GM23338 (cell line): Measurements from ENCODE around the gene FAM219A.

Source experiments
- CREB1 ChIP-seq: fragments of 250-450 bp; sonication (Bioruptor Pico); IDR thresholded peaks from 2 replicates; pipeline ENCODE4 v1.5.0; 2020; ENCODE audit warnings: low read depth, mild to moderate bottlenecking, moderate library complexity
- CTCF ChIP-seq, 2 experiments: fragments of 200-600 bp in 1 of 2; sonication (generic) in 1 of 2; conservative IDR thresholded peaks; 2 replicates each; pipeline versions ENCODE4 v1.5.1 to v1.6.1; 2016 to 2017; ENCODE audit warnings: antibody characterized with exemption in 2 of 2, low read depth in 2 of 2, mild to moderate bottlenecking in 2 of 2, moderate library complexity in 1 of 2
- ETS1 ChIP-seq: IDR thresholded peaks from 2 replicates; pipeline ENCODE4 v1.6.1; 2016; ENCODE audit warnings: antibody characterized with exemption
- EZH2 ChIP-seq: fragments of 200-600 bp; sonication (generic); IDR thresholded peaks from one replicate; pipeline ENCODE4 v1.8.0; 2017; ENCODE audit warnings: antibody characterized with exemption, mild to moderate bottlenecking, low read depth; ENCODE audit not compliant: unreplicated experiment
- EZH2phosphoT487 ChIP-seq: fragments of 200-600 bp; sonication (generic); IDR thresholded peaks from one replicate; pipeline ENCODE4 v1.8.1; 2018; ENCODE audit warnings: antibody characterized with exemption; ENCODE audit not compliant: unreplicated experiment
- JUNB ChIP-seq: IDR thresholded peaks from one replicate; pipeline ENCODE4 v1.6.1; 2016; ENCODE audit warnings: antibody characterized with exemption; ENCODE audit not compliant: unreplicated experiment
- NANOG ChIP-seq: IDR thresholded peaks from 2 replicates; pipeline ENCODE4 v1.6.1; 2016; ENCODE audit warnings: antibody characterized with exemption, borderline replicate concordance
- POLR2AphosphoS5 ChIP-seq: IDR thresholded peaks from 2 replicates; pipeline ENCODE4 v1.6.1; 2016; ENCODE audit warnings: antibody characterized with exemption, low read depth
- REST ChIP-seq: IDR thresholded peaks from one replicate; pipeline ENCODE4 v1.6.1; 2018; ENCODE audit warnings: antibody characterized with exemption; ENCODE audit not compliant: unreplicated experiment
- STAT1 ChIP-seq: IDR thresholded peaks from one replicate; pipeline ENCODE4 v1.6.1; 2016; ENCODE audit warnings: antibody characterized with exemption; ENCODE audit not compliant: unreplicated experiment
- ZNF114 ChIP-seq: fragments of 250-450 bp; sonication (Bioruptor Pico); IDR thresholded peaks from 2 replicates; pipeline ENCODE4 v1.5.0; 2020; ENCODE audit warnings: mild to moderate bottlenecking, moderate library complexity
- ZNF331 ChIP-seq: fragments of 250-450 bp; sonication (Bioruptor Pico); IDR thresholded peaks from 2 replicates; pipeline ENCODE4 v1.5.0; 2020; ENCODE audit warnings: low read depth, mild to moderate bottlenecking, moderate library complexity
- ZNF462 ChIP-seq: fragments of 250-450 bp; sonication (Bioruptor Pico); IDR thresholded peaks from 2 replicates; pipeline ENCODE4 v1.5.0; 2020; ENCODE audit warnings: mild to moderate bottlenecking, moderate library complexity

GRCh38 chr9:34383904-34384303 is 74.5 kb downstream of the FAM219A start:
- TF ChIP-seq CTCF (conservative IDR thresholded peaks at IDR 0.05; ENCODE audit: low read depth in 2 of 2) (no peak), CREB1 (CRISPR knock-in tag) (no peak), REST (no peak), STAT1 (no peak), ETS1 (no peak), NANOG (no peak), POLR2AphosphoS5 (no peak), JUNB (no peak), EZH2 (no peak), EZH2phosphoT487 (no peak), ZNF114 (no peak), ZNF331 (CRISPR knock-in tag) (no peak), ZNF462 (CRISPR knock-in tag) (no peak)
